ENCODE results near the gene OR6C2.
"Not testable (repeated sequence)": the region's sequence is repeated elsewhere in the genome, so short reads cannot be mapped to it uniquely, and the experiment has no call there.

Gene OR6C2

DNA sequence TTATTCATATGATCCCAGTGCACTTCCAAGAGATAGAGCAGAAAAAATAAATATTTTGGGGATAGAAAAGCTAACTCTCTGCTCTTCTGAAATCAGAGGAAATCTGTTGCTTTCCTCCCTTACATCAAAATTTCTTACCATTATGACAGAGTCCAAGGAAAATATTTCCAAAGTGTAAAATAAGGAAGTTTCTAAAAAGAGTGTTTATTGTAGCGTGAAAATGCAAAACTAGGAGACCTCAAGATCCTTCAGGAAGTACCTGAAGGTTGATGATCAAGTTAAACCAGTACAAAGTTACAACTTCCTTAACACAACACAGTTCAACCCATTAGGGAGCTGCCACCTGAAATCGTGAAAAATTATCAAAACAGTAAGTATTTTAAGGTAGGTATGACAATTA, at the start of gene OR6C2:
Gene OR6C2 (plus strand): TSS at position 301 of the 400 bp plus-strand sequence. CDS start 8,138 bp downstream, outside the sequence.
- no peak for DNase-seq (ENCODE audit: low read depth)

DNA sequence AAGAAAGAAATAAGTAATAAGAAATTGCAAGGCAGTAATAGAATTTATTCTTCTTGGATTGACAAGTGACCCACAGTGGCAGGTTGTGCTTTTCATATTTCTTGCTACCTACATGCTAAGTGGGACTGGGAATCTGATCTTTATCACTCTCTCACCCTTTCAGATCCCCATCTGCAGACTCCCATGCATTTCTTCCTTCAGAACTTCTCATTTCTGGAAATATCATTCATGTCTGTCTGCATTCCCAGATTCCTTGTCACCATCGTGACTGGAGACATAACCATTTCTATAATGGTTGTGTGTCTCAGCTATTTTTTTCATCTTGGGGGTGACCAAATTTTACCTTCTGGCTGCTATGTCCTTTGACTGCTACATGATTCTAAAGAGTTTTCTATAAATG, 47.5 kb upstream of the OR6C2 start:
- no peak for DNase-seq (ENCODE audit: low read depth)

GRCh38 chr12:55400229-55400628, 43.6 kb upstream of the OR6C2 start, which contains the start of gene OR6C65:
Gene OR6C65 (plus strand): TSS chr12:55400529. CDS start chr12:55400529, 0 bp downstream.
- DNase-seq (ENCODE audit: low read depth), result no peak

- no peak for DNase-seq (ENCODE audit: low read depth)
Measured at GRCh38 chr12:55407866-55408265, 36.0 kb upstream of the OR6C2 start.

DNA sequence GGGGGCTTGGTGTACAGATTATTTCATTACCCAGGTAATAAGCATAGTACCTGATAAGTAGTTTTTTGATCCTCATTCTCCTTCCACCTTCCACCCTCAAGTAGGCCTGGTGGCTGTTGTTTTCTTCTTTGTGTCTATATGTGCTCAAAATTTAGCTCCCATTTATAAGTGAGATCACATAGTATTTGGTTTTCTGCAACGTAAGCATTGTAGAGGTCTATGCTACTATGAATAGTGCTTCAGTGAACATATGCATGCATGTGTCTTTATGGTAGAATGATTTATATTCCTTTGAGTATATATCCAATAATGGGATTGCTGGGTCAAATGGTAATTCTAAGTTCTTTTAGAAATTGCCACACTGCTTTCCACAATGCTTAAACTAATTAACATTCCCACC, 34.7 kb upstream of the OR6C2 start:
- DNase-seq (ENCODE audit: low read depth), result not testable (repeated sequence)

GRCh38 chr12:55412138-55412537, 31.7 kb upstream of the OR6C2 start:
- not testable (repeated sequence) for DNase-seq (ENCODE audit: low read depth)

DNA sequence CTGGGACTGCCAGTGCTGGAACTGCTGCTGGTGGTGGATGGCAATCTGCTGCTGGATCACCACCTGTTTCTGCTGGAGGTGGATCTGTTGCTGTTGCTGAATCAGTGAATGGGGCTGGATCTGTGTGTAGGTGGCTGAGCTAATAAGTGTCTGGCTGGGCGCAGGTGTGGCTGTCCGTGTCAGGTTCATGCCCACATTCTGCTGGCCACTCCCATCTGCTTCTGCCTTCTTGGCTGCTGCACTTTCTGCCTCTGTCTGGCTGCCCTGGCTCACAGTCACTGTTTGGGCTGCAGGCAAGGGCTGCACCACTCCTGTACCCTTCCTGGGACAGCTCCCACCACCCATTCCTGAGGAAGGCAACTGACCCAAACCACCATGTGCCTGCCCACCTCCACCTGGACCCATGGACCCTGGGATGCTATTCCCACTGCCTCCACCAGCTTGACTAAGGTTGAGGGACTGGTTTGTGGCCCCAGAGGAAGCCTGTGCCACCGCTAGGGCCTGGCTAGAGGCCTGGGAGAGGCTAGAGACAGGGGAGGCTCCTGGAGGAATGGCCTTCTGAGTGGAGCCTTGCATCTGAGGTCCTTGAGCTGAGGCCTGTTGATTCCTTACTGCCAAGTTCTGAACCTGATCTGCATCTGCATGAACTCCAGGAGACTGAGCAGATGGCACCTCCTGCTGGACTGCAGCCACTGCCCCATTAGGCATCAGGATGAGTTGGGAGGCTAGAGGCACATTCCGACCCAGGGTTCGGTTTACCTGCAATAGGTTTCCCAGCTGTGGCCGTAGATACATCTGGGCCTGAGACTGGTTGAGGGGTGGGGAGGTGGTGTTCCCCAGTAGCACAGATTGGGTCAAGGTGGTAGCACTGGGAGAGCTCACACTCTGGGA, 30.1 kb upstream of the OR6C2 start:
- not testable (repeated sequence) for DNase-seq (ENCODE audit: low read depth)

- DNase-seq (ENCODE audit: low read depth), result not testable (repeated sequence)
Measured at GRCh38 chr12:55414396-55414823, 29.5 kb upstream of the OR6C2 start.

DNA sequence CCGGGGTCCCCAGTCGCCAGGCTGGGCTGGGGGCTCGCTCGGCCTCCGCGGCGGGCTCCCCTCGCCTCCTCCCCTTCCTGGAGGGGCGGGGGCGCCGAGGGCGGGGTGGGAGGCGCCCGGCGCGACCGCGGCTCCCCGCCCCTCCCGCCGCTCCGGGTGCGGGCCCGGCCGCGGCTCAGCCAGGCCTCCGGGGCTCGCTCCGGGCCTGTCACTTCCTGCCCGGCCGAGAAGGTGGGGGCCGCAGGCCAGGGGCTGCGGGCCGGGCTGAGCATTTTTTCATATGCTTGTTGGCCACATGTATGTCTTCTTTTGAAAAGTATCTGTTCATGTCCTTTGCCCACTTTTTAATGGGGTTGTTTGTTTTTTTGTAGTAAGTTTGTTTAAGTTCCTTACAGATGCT, 29.0 kb upstream of the OR6C2 start:
- not testable (repeated sequence) for DNase-seq (ENCODE audit: low read depth)

- DNase-seq (ENCODE audit: low read depth), result no peak
Measured at GRCh38 chr12:55416961-55417360, 26.9 kb upstream of the OR6C2 start.

DNA sequence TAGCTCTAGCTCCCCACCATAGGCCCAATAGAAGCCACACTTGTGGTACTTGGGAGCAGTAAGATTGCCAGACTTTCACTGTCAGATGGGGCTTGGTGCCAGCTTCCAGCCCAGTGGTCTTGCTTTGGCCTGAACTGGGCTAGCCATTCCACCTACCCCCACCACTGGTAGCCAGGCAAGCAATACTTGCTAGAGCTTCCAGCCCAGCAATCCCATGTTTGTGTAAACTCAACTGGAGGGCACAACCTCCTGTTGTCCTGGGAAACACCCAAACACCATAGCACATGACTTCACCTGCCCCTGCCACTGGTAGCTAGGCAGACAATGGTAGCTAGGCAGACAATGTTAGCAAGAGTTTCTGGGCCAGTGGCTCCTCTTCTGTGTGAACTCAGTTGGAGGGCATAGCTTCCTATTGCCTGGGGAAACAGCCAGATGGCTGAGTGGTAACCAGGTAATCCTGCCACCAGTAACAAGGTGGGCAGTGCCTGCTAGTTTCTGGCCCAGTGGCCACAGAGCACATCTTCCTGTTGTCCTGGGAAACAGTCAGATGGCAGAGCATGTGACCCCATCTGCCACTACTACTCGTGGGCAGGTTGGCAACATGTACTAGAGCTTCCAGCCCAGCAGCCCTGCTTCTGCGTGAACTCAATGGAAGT, 23.4 kb upstream of the OR6C2 start:
- DNase-seq (ENCODE audit: low read depth), result no peak

GRCh38 chr12:55425954-55426353, 17.9 kb upstream of the OR6C2 start, which contains the start of gene OR6C76:
Gene OR6C76 (plus strand): TSS chr12:55426254. CDS start chr12:55426254, 0 bp downstream.
- DNase-seq (ENCODE audit: low read depth), result no peak

GRCh38 chr12:55428331-55429243, 15.3 kb upstream of the OR6C2 start:
- DNase-seq (ENCODE audit: low read depth), result no peak

DNA sequence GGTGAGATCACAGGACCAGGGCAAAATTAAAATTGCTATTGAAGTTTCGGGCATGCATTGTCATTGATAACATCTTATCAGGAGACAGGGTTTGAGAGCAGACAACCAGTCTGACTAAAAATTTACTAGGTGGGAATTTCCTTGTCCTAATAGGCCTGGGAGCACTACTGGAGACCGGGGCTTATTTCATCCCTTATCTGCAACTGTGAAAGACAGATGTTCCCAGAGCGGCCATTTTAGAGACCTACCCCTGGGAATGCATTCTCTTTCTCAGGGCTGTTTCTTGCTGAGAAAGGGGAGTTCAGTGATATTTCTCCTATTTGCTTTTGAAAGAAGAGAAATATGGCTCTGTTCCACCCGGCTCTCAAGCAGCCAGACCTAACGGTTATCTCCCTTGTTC, 2.6 kb upstream of the OR6C2 start:
- not testable (repeated sequence) for DNase-seq (ENCODE audit: low read depth)

DNA sequence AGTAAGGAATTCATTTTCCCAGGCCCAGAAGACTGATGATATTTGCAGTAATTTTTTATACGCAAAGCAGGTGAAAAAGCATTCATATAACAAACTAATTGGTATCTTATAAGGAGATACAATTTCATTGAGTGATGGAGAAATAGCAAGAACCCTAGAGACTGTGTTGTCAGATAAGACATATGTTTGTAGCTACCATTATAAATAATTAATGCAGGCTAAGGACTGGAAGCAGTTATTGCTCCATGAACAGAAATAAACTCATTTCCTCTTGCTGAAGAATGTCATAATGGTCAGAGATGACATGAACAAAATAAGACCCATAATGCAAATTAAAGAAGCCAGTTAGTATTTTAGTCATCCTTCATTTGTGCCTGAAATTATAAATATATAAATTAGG, 1.5 kb downstream of the OR6C2 start:
- DNase-seq (ENCODE audit: low read depth), result no peak

GRCh38 chr12:55446326-55446725, 2.5 kb downstream of the OR6C2 start:
- DNase-seq (ENCODE audit: low read depth), result no peak

- no peak for DNase-seq (ENCODE audit: low read depth)
Measured at GRCh38 chr12:55448825-55449224, 4.9 kb downstream of the OR6C2 start.

DNA sequence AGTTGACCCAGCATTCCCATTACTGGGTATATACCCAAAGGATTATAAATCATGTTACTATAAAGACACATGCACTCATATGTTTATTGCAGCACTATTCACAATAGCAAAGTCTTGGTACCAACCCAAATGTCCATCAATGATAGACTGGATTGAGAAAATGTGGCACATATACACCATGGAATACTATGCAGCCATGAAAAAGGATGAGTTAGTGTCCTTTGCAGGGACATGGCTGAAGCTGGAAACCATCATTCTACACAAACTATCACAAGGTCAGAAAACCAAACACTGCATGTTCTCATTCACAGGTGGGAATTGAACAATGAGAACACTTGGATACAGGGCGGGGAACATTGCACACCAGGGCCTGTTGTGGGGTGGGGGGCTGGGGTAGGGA, 21.1 kb downstream of the OR6C2 start:
- not testable (repeated sequence) for DNase-seq (ENCODE audit: low read depth)

DNA sequence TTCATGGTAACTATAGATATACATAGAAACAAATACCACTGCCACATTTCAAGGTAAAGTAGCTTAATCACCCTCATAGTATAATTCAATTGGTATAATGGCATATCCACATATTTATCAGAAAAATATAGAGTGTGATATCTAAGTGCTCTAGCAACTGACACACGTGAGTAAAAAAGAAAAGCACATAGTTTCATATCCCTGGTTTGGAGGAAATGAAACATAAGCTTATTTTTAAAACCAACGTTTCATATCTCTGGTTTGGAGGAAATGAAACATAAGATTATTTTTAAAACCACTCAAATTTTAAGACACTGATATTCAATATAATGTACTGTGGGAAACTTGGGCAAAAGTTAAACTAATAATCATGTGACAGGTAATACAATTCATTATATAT, 24.0 kb downstream of the OR6C2 start:
- no peak for DNase-seq (ENCODE audit: low read depth)

GRCh38 chr12:55469291-55469690, 25.4 kb downstream of the OR6C2 start:
- no peak for DNase-seq (ENCODE audit: low read depth)

DNA sequence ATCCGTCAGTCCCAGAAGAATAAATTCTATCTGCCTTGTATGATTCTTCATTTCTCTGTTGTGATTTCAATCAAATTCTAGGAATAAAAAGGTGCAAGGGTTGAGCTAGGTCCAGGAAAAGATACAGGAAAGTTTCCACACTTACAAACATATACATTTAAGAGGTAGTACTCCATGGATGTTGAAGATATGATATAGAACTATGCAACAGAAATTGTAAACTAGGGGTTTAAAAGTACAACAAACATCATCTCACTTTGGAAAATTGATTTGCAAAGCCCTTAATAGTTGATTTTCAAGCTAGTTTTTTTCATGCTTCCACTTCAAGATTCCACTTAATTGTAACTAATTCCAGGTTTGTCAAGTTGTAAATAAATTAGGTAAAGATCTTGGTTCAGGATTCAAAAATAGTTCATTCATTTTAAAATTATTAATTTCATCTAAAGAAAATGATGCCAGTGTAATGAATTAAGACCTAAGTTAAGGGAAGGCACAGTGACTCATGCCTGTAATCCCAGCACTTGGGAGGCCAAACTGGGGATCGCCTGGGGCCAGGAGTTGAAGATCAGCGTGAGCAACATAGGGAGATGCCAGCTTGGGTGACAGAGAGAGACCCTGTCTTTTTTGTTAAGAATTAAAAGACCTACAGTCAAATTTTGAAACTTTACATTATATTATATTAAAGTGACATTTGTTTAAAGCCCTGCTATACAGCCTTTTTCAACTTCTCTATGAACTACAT, 26.4 kb downstream of the OR6C2 start, which contains the start of gene OR6C70:
Gene OR6C70 (minus strand): TSS at position 51 of the 742 bp plus-strand sequence. CDS start 0 bp downstream, at position 51.
- DNase-seq (ENCODE audit: low read depth), result no peak
